DMS153 (cell line): ENCODE results near the gene SMYD3.
"Not testable (repeated sequence)": the region's sequence is repeated elsewhere in the genome, so short reads cannot be mapped to it uniquely, and the experiment has no call there.

Source experiments
- DNase-seq: peaks from one replicate; lab custom pipeline; 2025; lab: John Stamatoyannopoulos, UW

Gene SMYD3

DNA sequence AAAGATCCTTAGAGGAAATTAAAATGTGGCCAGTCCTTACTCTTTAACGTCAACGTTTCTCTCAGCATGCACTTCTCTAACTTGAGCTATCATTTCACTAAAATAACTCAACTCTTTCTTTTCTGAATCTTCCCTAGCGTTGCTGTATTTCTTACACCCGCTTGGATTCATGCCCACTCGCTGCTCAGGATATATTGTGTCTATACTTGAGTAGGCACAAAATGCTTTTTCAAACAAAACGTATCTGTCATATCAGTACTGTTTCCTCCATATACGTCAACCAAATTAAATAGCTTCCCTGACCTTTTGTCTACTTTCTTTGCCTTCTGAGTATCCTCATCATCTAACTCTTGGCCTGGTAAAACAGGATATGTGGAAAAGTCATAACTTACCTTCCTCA lies 549.7 kb downstream of the SMYD3 start:
- DNase-seq: no peak

DNA sequence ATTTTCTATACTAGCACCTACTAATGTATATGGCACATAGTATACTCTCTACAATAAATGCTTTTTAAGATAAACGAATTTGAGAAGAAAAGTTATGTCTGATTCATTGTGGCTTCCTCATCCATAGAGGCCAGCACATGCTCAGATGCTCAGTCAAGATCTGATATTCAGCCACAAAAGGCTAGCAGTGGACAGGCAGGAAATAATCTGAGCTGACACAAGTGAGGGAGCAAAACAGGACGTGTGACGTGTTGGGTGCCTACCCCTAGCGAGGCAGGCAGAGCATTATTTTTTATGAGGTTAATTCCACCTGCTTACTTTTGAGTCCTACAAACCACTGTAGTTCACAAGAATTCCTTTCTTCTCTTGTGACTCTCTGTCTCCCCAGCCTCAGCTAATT lies 550.9 kb downstream of the SMYD3 start:
- no peak for DNase-seq

DNA sequence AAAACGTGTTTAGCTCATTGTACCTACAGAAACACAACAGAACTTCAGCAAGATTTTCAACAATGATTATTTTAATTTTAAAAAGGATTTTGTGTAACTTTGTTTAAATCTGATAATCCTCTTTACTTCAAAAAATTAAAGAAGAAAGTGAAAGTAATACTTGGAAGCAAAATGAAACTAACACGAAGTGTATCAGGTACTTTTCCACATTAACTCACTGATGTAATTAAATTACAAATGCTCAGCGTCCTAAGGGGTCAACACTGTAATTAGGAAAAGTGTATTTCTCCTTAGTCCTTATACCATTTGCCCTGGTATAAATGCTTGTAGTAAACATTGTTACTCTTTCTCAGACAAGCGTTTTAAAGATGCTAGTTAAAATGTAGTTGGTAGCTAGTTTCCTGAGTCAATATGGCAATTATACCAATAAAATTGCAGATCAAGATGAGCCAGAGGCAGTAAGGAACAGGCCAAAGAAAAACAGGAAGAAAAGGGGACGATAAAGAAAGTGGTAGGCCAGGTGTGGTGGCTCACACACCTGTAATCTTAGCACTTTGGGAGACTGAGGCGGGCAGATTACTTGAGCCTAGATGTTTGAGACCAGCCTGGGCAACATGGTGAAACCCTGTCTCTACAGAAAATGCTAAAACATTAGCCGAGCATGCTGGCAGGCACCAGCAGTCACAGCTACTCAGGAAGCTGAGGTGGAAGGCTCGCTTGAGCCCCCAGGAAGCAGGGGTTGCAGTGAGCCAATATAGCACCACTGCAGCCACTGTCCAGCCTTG lies 553.0 kb downstream of the SMYD3 start:
- DNase-seq: no peak

DNA sequence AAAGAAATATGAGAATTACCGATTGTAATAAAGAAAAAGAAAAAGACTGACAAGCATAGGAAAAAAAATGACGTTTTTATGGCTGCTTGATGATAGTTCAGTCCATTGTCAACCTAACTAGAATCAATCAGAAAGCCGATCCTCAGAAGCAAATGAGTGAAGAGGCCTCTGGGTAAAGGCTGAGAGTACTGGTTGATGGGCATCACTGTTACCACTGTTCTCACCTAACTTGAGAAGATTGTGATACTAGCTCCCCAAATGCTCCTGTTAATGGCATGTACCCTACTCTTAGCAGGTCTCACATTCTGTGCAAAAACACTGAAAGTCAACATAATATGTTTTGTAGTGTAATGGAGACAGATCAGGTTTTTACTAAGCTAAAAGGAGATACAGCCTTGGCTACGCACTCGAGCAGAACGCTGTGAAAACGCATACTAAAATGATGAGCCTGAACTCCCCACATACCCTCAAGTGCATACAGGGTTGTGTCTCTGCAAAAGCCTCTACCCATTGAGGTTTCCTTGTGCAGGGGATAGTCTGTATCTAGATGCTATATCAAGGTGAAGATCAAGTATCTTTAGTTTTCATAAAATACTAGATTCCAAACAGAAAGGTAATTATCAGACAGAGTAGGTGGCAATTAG lies 554.6 kb downstream of the SMYD3 start:
- DNase-seq: no peak

DNA sequence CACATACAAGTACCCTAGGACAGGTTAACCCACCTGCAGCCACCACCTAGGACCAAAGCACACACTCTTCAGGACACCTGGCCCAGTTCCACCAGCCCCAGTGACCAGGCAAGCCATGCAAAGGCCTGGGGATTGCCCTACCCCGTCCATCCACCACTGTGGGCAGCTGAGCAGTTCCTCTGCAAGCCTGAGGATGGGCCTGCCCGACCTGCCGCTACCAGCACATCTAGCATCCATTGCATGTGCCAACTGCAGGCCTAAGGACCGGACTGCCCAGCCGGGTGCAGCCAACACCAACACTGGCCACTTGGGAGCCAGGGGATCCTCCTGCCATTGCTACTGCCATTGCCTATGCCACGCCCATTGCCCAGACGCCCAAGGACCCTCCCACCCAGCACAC lies 558.3 kb downstream of the SMYD3 start:
- no peak for DNase-seq

DNA sequence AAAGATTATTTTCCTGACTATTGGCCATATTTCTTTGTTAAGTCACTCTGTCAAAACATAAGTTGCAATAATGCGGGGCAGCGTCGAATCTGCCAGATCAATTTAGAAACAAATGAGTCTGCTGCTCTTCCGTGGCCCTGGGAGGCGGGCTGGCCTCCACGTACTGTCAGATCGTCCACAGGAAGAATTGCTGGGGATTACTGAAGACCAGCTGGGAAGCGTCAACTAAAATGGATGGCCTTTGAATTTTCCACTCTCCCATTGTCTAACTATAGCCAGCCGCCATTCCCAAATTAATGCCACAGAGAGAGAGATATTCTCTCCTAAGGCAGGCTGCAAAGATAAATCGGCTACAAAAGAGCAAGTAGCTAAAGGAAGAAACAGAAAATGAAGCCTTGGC lies 560.2 kb downstream of the SMYD3 start:
- DNase-seq: no peak

DNA sequence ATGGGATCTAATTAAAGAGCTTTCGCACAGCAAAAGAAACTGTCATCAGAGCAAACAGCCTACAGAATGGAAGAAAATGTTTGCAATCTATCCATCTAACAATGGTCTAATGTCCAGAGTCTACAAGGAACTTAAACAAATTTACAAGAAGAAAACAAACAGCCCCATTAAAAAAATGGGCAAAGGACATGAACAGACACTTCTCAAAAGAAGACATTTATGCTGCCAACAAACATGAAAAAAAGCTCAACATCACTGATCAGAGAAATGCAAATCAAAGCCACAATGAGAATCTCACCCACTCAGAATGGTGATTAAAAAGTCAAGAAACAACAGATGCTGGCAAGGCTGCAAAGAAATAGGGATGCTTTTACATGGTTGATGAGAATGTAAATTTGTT lies 561.9 kb downstream of the SMYD3 start:
- not testable (repeated sequence) for DNase-seq

DNA sequence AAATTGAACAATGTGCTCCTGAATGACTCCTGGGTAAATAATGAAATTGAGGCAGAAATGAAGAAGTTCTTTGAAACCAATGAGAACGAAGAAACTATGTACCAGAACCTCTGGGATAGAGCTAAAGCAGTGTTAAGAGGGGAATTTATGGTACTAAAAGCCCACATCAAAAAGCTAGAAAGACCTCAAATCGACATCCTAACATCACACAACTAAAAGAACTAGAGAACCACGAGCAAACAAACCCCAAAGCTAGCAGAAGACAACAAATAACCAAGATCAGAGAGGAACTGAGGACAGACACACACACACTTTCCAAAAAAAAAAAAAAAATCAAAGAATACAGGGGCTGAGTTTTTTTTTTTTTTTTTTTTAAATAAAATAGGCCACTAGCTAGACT lies 564.2 kb downstream of the SMYD3 start:
- no peak for DNase-seq

DNA sequence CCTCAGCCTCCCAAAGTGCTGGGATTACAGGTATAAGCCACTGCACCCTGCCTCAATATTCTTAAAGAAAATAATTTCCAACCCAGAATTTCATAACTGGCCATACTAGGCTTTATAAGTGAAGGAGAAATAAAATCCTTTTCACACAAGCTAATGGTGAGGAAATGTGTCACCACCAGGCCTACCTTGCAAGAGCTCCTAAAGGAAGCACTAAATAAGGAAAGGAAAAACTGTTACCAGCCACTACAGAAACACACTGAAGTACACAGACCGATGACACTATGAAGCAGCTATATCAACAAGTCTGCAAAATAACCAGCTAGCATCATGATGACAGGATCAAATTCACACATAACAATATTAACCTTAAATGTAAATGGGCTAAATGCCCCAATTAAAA lies 565.3 kb downstream of the SMYD3 start:
- DNase-seq: not testable (repeated sequence)

DNA sequence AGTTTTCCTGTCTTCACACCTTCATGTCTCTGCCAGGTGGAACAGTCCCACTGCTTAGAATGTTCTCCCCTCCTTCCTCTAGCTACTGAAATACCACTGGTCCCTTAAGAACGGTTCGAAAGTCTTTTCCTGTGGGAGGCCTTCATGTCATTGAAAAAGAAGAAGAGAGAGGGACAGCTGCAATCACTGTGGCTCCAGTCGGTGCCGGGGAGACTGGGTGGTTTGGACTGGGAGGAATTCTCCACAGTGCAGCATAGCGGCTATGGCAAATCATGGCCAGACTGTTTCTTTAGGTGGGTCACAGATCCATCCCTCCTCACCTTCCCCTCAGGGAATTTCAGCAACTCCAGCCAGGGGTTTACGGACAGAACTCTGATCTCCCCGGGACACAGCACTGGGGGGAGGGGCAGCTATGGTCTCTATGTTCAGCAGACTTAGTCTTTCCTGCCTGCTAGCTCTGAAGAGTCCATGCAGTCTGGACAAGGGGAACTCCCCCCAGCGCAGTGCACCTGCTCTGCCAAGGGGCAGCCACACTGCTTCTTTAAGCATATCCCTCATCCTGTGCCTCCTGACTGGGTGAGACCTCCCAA lies 567.2 kb downstream of the SMYD3 start:
- no peak for DNase-seq

DNA sequence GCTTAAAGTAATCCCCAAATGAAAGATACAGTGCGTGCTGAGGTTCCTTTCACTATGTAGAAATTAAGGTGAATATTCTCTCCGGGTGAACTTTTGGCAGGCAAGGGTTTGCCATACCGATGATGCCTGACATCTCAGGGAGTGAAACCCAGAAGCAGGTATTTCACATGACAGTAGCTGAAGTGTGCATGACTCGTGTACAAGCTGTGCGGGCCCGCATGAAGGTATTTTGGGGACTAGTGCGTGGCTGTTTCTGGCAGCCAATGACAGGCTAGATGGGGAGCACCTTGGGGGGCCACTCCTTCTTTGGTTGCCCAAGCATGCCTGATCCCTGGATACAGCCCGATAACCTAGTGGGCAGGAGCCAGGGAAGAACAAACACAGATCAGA lies 569.0 kb downstream of the SMYD3 start:
- no peak for DNase-seq

DNA sequence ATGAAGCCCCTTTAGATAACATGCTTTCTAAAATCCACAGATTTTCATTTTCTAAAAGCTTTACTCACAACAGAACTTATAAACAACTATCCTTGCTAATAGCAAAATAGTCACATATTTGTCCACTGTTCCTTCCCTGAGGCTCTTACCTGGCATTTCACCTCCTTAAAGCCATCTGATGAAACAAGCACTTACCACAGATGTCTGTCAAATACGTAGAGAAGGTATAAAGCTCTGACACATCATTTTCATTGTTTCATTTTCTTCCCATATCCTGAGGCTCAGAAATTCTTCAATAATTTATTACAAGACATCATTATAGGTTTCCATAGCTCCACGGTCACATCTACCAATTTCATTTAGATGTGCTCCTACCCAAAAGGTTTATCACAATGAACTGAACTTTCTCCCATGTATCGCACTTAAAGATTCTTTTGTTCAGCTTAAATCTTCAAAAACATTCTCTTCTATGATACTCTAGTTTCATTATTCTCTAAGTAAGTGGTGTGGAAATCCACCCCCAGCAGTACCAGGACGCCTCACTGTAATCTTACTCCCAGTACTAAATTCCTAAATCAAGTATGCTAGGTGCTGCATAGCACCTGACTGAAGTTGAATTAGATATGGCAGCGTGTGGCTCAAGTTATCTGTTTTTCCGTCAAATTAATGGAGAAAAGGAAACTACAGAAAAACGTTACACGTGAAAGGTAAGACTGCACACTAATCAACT lies 569.6 kb downstream of the SMYD3 start:
- DNase-seq: no peak

DNA sequence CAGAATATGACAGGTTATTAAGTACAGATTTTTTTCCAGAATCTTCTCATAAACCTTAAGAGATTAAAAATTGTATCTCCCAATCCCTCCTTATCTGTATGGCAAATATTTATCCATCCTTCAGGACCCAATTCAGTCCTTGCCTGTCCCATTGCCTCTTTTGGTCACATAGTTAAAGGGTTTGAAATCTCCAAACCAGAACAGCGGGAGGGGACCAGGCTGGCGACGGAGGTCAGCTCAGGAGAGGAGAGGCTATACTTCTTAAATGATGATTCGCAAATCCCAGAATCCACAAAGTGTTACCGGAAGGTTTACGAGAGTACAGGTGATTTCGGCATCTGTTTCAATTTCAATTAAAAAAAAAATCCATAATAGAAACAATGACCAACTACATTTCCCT lies 572.7 kb downstream of the SMYD3 start:
- no peak for DNase-seq

DNA sequence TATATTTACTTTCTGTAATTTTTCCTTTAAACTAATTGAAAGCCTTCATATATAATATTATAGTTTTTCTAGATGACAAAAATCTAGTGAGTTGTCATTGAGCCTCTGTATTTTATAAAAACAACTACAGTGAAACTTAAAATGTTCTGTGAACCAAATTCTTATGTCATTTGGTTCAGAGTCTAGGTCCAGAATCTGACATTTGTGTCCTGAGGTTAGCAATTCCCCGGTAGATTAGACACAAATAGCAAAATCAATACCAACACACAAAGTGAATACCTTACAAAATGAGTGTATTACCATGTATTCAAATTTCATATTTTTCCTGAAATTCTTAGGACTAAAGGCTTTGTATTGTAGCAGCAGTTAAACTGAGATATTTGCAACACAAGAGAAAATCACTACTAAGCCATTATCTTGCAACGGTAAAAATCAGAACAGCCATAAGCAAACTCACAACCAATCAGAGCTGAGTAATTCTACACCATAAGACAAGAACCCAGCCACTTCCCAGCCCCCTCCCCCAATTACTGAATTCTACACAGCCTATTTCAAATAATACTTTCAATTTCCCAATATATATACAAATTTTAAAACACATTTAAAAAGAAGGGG lies 573.5 kb downstream of the SMYD3 start:
- no peak for DNase-seq

DNA sequence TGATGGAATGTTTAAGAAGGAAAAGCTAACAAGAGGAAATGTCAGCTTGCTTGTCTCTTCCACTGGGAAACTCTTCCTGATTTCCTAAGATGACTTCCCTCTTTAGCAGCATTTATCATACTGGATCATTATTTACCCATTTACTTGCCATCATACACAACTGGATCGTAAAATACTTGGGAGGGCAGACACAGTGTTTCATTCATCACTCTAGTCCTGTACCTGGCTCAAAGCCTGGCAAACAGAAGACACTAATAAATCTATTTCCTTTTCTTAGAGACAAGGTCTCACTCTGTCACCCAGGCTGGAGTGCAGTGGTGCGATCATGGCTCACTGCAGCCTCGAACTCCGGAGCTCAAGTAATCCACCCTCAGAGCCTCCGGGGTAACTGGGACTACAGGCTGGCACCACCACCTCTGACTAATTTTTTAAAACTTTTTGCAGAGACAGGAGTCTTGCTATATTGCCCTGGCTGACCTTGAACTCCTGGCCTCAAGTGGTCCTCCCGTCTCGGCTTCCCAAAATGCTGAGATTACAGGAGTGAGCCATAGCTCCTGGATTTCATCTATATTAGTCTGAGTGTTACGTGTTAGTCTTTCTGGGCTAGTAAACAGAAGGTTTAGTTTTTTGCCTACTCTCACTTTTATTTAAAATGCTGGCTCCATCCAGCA lies 574.6 kb downstream of the SMYD3 start:
- DNase-seq: no peak

DNA sequence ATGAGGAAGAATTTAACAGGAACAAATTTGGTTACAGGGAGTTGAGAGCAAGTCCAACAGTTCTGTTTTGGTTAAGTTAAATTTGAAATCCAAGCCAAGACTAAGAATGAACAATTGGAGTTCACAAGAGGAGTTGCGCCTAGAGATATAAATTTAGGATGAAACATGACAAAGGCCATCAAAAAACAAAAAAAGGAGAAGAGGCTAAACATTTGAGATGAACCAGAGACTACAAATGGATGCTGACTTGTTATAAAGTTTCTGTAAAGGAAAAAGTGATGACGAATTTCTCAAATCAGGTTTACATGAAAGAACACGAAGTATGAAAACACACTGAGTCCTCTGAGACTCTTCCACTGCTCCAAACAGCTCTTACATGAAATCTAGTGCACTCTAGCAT lies 575.6 kb downstream of the SMYD3 start:
- no peak for DNase-seq

DNA sequence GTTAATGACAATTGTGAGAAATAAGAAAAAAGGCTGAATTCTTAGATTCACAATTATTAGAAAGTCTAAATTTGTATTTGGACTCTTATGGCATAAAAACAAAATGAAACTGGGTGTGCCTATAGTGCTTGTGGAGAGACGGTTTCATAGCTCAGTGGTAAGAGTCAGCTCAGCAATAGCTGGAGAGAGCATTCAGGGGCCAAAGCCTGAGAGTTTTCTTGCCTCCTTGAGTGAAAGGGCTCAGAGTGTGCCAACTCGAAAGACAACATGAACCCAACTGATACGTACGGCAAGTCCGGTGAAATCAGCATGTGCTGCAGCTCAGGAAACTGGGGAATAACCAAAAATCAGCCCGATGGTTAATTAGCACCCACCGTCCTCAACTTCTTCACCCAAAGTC lies 577.9 kb downstream of the SMYD3 start:
- no peak for DNase-seq

DNA sequence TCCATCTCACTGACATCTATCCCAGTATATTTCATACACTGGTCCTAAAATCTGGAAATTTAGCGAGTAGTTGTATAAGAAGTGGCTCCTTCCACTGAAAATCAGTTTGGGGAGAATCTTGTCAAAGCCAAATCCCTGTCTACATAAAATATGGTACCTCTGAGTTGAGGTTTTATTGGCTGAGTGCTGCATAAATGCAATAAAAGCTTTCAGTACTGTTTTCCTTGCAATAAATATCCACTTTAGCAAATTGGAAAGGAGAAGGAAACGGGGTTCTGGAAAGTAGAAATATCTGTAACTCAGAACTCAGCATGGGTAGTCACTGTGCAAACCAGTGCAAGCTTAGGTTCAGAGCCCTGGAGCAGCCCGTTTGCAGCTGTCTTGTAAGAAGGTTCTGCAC lies 580.2 kb downstream of the SMYD3 start:
- no peak for DNase-seq

DNA sequence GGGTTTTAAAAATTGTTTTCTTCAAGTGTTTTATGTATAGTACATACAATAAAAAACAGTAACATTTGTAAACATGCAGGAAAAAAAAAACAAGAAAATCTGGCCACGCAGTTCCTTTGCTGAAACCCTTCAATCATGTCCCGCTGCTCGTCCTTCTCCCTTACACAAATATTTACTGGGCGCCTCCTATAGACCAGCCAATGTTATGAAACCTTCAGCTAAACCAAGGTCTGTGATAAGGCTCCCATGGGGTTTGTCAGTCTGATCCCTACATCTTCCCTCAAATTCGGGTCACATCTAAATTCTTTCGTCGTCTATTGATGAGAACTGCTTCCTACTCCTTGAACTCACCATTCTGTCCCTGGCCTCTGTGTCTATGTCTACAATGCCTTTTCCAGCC lies 583.9 kb downstream of the SMYD3 start:
- DNase-seq: no peak

DNA sequence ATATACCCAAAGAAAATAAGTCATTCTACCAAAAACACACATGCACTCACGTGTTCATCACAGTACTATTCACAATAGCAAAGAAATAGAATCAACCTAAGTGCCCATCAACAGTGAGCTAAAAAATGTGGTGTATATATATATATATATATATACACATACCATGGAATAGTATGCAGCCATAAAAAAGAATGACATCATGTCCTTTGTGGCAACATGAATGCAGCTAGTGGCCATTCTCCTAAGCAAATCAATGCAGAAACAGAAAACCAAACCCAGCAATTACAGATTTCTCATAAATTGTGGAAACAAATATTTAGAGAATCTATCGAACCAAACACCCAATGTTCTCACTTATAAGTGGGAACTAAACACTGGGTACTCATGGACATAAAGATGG lies 585.7 kb downstream of the SMYD3 start:
- no peak for DNase-seq

DNA sequence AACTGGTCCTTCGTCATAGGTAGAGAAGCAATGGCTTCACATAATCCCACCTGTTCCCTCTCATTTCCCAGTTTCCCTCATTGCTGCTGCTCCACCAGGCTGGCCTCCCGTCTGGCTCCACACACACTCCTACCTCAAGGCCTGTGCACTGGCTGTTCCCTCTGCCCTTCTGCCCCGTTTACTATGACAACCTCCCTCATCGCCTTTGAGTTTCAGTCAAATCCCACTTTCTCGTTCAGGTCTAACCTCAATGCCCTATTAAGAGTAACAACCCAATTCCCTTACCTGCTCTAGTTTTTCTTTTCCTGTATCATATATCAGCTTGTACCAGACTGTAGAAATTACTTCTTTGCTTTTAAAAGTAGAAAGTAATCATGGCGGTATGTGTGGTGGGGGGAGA lies 589.7 kb downstream of the SMYD3 start:
- no peak for DNase-seq

DNA sequence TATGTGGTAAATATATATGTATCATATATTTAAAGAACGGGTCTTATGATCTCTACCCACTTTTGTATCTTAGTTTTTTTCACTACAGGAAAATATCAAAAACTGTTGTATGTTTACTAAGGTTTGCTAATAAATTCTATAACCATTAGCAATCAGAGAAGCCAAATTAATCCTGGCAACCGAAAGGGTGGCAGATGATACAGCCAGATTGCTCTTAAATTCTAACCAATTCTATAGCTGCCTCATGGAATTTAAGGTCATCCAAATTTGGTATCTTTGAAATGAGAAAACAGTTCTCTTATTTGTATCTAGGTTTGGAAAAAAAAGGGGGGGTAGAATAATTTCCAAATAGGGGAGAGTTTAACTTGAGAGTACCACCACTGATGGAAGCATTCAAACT lies 591.2 kb downstream of the SMYD3 start:
- DNase-seq: no peak
